SH-SY5Y (cell line): Measurements from ENCODE around the gene CSF1R.

Experiments
- GATA2 ChIP-seq: IDR thresholded peaks from 2 replicates; pipeline ENCODE4 v1.6.1; 2011; ENCODE audit warnings: mild to moderate bottlenecking, low read depth, low read length
- GATA3 ChIP-seq: IDR thresholded peaks from 2 replicates; pipeline ENCODE4 v1.6.1; 2011; ENCODE audit warnings: low read depth, mild to moderate bottlenecking, low read length, moderate library complexity

DNA sequence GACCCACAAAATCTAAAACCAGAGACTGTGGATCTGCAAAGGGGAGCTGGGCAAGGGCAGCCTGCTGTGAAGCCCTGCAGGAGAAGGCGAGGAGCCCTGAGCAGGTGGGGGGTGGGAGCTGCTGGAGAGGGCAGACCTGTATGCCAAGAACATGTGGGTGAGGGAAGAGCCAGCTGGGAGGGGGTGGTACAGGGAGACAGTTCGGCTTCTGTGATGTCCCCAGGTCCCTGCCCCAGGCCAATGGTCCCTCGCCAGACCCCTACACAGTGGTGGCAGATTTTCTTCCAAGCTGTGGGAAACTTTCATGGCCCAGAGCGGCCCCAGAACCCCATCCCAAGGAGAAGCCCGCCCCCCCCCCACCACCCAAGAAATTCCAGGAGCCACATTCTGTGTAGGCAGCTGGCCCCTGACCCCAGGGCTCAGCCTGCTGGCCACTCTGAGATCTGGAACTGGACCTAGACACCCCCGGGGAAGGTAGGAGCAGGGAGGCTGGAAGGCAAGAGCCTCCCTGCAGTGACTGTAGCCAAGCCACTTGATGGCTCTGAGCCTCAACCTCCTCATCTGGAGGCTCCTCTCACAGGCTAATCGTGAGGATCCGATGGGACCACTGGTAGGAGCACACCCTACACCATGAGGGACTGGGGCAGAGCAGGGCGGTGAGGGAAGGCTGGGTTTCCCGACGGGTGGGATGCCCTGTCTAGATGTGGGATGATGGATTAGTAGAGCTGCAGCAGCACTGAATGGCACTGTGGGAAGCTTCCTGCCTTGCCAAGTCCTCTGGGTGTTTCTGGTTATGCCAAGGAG, 22.6 kb upstream of the CSF1R start:
- TF ChIP-seq GATA3 (no peak), GATA2 (no peak)
